GM12865 (cell line): Measurements from ENCODE around the gene TBC1D22A.

Experiments used
- DNase-seq: peaks from one replicate; pipeline ENCODE4 v3.0.0; 2010; ENCODE audit warnings: low read depth
- H3K4me3 ChIP-seq: 2 replicates; pipeline ENCODE4 v1.5.1; 2011; ENCODE audit warnings: mild to moderate bottlenecking, low read depth, low read length, control low read depth
- TF ChIP-seq, protein P1 (sequence below): IDR thresholded peaks from 2 replicates; pipeline ENCODE4 v1.5.1; 2011; ENCODE audit warnings: low read length, control low read depth, low read depth, inconsistent platforms; ENCODE audit not compliant: insufficient read depth; ENCODE audit errors: missing control alignments

TBC1D22A gene

DNA sequence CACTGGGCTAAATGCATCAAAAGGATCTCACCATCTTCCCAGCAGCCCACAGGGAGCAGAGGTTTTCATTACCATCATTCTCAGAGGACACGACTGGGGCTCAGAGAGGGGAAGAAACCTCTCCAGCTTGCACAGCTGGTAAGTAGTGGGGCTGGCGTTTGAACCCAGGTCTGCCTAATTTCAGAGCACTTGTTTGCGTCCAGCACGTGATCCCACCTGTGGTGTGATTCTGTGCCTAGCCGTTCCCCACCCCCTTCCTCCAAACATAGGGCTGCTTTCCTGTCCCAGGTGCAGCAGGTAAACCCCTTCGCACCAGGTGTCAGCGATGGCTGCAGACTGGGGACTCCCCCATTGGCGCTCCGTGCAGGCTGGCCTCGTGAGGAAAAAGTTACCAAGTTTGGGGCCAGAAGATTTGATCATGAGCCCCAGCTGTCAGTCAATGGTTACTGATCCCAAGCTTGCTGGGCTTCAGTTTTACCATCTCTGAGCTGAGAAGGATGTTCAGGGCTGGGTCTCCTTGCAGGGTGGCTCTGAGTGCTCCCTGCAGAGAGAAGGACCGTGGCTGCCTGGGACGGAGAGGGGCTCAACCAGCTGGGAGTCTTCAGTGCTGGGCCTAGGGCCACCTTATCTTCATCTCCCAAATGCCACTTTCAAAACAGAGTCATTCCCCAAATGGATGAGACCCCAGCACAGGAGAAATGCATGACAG lies 445.6 kb downstream of the TBC1D22A start:
- DNase-seq = no peak
- no peak overlapping the region for H3K4me3 ChIP-seq
- TF ChIP-seq, protein P1, sequence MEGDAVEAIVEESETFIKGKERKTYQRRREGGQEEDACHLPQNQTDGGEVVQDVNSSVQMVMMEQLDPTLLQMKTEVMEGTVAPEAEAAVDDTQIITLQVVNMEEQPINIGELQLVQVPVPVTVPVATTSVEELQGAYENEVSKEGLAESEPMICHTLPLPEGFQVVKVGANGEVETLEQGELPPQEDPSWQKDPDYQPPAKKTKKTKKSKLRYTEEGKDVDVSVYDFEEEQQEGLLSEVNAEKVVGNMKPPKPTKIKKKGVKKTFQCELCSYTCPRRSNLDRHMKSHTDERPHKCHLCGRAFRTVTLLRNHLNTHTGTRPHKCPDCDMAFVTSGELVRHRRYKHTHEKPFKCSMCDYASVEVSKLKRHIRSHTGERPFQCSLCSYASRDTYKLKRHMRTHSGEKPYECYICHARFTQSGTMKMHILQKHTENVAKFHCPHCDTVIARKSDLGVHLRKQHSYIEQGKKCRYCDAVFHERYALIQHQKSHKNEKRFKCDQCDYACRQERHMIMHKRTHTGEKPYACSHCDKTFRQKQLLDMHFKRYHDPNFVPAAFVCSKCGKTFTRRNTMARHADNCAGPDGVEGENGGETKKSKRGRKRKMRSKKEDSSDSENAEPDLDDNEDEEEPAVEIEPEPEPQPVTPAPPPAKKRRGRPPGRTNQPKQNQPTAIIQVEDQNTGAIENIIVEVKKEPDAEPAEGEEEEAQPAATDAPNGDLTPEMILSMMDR = no peak

DNA sequence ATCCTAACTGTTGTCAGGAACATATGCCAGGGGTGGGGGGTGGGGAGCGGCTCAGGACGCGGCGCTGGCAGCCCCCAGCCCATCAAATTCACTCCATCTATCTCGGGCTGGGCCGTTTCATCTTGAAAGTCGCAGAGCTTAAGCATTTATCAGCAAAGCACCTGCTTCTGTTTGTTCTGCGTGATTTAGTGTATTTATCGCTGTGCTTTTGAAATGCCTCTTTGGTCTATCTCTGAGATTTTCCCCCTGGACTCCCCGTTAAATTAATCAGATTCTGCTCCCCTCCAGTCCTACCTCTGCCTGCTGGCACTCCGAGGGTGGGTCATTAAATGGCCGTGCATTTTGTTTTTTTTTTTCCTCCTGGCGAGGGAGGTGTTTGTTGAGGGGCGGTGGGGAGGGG lies 446.2 kb downstream of the TBC1D22A start:
- no peak overlapping the region for H3K4me3 ChIP-seq
- DNase-seq = no peak
- TF ChIP-seq, protein P1 = no peak

DNA sequence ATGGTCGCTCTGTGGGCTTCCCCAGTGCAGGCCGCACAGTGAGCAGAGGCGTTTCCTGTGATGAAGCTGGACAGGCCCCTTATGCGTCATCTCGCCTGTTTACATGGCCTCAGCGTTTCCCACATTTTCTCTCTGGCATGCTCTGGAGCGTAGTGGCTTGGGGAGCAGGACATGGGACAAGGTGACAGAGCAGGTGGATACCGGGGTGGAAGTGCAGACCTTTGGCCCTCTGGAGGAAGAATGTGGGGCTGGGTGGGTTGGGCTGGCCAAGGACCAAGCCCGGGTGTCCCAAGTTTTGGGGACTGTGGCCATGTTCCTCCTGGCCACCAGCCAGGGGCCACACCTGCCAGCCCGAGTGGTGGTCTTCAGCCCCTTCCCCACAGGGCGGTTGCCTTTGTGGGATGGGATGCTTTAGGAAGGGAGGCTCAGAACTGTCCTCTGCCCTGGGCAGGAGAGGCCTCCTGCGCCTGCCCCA lies 446.6 kb downstream of the TBC1D22A start:
- no peak overlapping the region for H3K4me3 ChIP-seq
- DNase-seq = no peak
- TF ChIP-seq, protein P1 = no peak

DNA sequence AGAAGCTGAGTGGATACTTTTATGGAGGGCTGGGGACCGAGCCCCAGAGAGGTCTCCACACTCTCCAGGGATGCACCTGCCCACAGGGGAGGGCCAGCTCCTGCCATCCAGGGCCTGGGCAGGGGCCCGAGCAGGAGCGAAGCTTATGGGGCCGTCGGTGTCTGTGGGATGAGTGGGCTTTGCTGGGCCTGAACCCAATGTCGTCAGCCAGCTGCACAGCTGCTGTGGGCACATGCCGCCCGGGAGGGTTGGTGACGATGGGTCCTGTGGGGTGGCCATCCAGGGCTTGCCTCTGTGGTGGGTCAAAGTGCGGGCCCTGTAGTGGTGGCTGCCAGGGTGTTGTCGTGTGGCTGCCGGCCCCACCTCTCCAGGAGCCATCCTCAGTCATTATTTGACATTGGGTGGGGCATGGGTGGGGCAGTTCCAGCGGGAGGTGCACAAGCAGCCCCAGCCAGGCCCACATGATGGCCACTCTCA lies 447.1 kb downstream of the TBC1D22A start:
- TF ChIP-seq, protein P1 = no peak
- no peak overlapping the region for H3K4me3 ChIP-seq
- no peak for DNase-seq

DNA sequence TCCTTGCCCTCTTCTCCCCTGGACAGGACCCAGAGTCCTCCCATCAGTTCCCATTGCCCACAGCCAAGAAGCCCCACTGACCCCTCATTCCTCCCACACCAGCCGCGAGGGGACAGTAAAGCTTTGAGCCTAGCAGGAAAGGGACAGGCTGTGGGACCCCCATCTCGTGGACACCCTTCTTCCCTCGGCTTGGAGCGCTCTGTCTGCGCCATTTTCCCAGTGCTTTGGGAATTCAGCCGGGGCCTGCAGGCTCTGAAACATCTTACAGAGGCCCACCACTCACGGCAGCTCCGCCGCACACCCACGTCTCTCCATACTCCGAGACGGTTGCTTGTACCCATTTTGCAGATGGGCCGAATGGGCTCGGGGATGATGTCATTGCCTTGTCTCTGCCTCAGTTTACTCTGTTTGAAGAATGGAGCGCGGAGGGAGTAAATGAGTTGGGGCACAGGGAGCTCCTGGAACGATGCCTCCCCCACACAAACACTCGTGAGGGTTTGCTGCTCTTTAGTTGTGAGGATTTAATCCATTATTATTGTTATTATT lies 447.7 kb downstream of the TBC1D22A start:
- no peak for DNase-seq
- TF ChIP-seq, protein P1 = no peak

DNA sequence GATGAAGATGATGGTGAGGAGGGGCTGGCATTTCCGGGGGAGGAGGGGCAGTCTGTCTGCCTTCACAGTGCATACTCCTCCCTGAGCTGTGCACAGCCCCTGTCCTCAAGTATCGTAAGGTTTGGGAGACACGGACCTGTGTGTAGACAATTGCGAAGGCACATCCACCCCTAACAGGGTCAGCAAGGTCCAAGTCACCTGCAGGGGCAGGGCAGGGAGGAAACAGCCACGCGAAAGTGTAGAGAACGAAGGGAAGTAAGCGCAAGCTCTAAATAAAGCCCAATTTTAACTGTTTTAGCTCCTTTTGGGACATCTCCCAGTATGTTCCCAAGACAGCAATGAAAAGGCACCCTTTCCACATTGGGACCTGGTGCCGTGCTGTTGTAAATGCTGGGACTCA lies 448.2 kb downstream of the TBC1D22A start:
- TF ChIP-seq, protein P1 = no peak
- no peak for DNase-seq

More for the DNA sequence above, 447.7 kb downstream of the TBC1D22A start:
- no peak overlapping the region for H3K4me3 ChIP-seq

More for the DNA sequence above, 448.2 kb downstream of the TBC1D22A start:
- no peak overlapping the region for H3K4me3 ChIP-seq
